HG03045 (cell line): ENCODE results near the gene CTTN.
"Not testable (repeated sequence)": the region's sequence is repeated elsewhere in the genome, so short reads cannot be mapped to it uniquely, and the experiment has no call there.

Experiments
- ATAC-seq: cut with Tn5 transposase; IDR thresholded peaks from one replicate; pipeline ENCODE4 v1.9.1; 2021; ENCODE audit warnings: mild to moderate bottlenecking, moderate library complexity; ENCODE audit not compliant: unreplicated experiment

The CTTN gene

DNA sequence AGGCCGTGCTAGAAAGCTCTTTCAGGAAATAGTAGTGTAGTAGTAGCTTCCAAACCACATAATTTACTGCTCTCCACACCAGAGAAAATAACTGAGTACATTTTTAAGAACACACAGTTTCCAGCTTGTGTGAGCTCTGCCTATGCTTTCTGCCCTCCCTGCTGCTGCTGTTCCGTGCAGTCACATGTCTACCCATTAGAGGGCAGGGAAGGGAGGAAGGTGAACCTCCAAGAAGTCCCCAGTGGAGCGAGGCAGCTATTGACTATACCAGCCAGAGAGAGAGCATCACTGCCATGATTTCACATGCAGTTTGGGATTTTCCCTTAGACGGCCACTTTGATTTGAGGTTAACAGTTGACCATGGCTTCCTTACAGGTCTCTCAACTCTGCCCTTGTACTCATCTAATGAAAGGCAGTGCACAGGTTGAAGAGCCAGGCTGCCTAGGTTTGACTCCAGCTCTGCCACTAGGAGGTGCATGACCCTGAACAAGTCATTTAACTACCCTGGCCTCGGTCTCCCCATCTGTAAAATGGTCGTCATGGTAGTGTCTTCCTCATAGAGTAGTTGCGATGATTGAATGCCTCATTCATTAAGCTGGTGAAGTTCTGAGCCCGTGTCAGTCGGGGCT lies 19.7 kb upstream of the CTTN start:
- no peak for ATAC-seq

DNA sequence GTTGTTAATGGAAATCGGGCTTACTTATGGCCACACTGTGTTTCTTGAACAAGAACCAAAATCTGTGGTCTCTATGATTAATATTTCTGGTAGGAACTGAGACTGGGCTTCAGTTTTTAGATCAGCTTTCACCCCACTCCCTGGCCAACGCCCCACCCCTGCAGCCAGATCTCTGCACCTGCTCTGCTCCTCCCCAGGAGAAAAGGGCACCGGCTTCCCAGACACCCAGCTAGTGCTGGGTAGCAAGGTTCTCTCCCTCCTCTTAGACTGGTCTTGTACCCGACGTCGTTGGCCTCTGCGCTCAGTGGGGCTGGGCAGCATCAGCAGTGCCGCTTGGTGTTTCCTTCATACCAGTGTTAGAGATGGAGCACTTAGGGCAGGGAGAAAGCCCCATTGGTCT lies 17.0 kb upstream of the CTTN start:
- ATAC-seq = no peak

DNA sequence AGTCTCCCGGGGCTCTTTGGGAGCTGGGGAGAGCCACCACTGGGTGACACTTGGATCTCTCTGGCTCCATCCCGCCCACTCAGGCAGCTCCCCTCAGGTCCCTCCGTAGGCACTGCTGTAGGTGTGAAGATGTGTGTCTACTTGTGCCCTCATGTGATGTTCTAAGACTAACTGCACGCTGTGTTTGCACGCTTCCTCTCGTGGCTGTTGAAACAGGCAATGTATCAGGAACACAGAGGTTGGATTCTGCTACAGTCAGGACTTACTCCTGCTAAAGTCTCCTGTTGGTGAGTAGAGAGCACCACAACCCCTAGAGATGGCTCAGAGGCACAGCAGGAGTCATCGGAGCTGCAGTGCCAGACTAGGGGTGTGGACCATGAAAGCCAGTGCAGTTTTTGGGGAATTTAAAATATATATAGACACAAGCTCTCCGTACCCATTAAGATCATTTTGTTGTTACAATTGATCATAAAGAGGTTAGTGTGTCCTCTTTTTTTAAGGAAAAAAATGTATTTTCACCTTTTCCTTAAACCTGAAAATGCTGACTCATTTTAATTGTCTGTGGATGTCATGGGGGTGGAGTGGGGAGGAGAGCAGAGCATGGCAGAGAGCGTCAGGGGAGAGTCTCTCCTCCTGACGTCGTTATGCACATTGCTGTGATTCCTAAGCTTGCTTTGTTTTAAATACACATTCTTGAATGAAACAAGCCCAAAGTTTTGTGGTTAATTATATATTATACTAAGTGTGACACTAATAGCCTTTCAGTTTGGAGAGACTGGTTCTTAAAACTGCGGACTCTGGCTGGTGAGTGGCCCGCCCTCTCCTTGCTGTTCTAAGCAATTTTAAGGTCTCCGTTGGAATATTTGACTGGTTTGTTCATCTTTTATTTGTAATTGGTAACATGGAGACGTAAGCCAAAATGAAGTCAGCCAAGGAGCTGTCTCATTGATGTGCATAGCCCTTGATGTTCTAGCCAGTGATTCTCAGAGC lies 16.2 kb upstream of the CTTN start:
- ATAC-seq = no peak

DNA sequence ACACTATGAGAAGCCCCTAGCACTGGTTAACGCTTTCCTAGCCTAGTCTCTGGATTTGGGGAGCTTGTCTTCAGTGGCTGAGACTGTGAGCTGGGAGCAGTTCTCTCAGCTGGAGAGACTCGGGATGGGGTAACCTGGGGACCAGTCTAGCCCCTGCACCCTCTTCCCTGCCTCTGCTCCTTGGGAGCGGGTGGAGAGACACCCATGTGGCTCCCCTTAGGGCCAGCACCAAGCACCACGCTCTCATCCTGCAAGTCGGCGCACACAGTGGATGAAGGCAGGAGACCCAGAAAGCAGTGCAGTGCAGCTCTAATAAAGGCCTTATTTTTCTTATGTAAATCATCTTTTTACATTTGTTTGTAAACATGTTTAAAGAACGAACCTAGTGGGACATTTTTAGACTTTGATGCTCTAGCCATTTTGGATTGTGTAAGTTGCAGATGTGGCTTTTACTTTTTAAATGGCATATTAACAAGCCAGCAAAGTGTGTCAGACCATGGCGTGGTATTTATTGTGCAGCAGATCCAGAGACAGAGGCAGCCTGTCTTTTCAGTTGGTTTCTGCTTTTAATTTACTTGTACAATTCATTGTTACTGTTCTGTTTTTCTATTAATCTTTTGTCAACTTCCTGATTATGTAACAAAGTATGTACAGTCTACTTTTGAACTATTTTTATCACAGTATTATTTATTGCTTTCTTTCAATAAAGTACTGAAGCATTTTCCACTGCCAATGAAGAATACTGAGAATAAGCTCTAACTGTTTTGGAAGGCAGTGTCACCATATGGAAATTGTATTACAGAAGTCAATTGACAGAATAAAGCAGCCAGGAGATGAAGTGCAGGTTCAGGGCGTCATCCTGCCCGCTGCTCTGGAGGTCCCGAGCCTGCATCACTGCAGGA lies 14.4 kb upstream of the CTTN start:
- no peak for ATAC-seq

DNA sequence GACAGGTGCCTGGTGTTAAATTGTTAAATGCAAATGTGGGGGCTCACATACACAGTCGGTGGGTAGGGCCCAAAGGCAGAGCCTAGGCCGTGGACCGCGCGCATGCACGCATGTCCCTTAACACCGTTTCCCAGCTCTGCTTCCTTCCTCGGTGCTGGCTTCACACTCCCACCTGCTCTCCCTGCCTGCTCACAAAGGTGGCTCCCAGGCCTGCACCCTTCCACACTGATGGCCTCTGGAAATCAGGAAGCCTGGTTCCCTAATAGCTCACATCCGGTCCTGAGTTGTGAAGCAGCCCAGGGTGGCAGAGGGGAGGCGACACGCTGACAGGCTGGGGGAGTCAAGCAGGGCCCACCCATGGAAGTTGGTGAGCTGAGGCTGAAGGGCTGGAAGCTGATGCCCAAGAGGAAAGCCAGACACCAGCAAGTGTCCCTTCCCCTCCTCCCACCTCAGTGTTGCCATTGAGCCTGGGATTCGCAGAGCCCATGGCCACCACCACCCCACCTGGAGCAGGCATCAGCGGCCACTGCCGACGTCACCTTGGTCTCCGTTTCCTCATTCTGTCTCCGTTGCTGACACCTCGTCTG lies 13.7 kb upstream of the CTTN start:
- ATAC-seq = no peak

DNA sequence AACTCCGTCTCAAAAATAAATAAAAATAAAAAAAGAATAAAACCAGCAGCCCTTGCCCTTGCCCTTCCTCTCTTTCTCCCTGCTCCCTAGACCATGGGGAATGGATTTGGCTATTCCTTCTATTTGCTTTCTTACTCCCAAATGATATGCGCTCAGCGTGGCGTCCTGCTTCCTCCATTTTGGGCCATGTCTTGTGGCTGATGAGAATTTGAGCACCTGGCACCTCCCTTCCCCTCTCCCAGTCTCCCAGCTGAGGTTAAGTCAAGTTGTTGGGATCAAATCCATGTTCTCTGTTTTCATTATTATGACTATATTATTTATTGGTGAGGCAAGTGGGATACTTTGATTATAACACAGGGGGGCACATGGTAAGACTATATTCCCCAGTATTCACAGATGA lies 10.8 kb upstream of the CTTN start:
- no peak for ATAC-seq

DNA sequence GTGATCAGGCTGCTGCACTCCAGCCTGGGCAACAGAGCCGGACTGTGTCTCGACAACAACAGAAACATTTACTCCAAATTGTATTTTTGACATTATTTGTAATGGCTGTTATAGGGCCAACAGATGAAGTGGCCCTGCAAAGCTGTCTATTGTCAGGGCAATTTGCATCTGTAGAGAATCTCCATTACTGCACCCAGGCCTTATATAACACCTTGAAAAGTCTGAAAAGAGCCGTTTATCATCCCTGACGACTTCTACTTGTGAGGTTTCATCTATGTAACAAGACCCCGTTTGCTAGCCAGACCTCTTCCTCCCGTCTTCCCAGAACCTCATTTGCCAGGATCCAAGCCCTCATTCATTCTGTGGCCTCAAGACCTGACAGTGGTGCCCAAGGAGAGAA lies 9.1 kb upstream of the CTTN start:
- no peak for ATAC-seq

DNA sequence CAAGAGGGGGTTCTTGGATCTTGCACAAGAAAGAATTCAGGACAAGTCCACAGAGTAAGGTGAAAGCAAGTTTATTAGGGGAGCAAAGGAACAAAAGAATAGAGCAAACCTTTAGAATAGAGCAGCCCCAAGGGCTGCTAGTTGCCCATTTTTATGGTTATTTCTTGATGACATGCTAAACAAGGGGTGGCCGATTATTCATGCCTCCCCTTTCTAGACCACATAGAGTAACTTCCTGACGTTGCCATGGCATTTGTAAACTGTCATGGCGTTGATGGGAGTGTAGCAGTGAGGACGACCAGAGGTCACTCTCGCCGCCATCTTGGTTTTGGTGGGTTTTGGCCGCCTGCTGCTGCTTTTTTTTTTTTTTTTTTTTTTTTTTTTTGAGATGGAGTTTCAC lies 7.4 kb upstream of the CTTN start:
- ATAC-seq = not testable (repeated sequence)

DNA sequence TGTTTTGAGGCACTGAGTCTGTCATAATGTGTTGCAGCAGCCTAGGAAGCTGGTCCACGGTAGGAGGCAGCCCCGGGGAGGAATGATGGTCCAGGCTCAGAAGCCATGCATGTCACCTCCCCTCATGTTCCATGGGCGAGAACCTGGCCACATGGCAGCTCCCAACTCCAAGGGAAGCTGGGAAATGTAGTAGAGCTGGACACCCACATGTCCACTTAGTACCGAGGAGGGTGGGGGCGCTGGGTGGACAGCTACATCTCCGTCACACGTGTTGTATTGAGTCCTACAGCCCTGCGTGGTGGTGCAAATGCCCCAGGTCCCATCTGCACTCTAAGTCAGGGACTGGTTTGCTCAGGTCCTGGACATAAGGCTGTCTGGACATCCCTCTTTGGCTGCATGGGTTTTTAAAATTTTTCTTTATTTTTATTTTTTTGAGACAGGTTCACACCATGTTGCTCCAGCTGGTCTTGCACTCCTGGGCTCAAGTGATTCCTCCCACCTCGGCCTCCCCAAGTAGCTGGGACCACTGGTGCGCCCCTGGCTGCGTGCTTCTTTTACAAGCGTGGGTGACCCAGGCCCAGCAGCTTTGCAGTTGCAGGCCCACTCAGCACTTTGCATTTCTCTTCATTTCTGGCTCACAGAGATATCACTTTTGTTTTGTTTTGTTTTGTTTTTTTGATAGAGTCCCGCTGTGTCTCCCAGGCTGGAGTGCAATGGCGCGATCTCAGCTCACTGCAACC lies 3.9 kb upstream of the CTTN start:
- ATAC-seq = no peak

DNA sequence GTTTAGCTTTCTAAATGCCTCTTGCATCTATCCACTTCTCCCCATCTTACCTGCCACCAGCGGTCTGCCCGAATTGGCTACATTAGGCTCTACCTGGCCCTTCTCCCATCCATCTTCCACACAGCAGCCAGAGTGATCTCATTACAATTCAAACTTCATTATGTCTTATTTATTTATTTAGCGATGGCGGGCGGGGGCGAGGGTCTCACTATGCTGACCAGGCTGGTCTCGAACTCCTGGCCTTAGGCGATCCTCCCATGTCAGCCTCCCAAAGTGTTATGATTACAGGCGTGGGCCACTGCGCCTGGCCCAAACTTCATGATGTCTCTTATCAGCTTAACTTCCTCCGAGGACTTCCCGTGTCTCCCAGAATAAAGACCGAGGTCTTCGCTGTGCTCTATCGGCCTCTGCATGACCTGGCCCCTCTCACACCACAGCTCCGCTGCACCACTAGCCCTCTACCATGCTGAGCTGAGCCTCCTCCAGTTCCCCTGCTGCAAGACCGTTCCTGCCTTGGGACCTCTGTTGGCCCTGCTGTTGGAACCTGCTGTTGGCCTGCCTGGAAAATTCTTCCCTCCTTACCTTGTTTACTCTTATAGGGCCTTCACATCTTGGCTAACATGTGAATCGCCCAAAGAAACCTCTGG lies 870 bp upstream of the CTTN start:
- ATAC-seq = no peak

DNA sequence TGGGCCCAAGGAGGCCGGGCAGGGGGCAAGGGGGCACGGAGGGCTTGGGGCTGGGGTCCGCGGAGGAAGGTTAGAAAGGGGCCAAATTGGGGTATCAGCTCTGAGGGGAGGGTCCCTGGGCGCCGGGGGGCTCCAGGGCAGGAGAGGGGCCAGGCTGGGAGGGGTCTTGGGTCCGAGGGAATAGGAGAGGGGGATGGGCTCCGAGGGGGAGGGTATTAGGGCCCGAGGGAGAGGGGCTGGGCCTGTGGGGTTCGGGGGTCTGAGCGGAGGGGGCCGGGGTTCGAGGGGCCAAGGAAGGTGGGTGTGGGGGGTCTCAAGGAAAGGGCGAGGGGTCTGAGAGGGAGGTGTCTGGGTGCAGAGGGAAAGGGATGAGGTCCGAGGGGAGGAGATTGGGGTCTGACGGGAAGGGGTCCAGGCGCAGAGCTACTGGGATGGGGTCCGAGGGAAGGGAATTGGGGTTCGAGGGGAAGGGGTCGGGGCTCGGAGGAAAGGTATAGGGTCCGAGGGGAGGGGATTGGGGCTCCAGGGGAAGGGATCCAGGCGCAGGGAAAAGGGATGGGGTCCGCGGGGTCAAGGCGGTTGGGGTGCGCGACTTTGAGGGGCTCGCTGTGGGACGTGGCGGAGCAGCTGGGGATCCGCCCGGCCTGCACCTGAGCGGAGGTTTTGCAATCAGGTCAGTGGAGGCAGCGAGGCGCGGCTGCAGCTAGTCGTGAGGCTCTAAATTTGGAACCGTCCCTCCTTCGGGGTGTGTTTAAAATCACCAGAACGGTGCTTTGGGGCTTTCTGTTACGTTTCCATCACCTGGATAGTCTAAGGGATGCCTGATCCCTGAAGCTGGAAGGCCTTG lies 728 bp downstream of the CTTN start:
- no peak for ATAC-seq

DNA sequence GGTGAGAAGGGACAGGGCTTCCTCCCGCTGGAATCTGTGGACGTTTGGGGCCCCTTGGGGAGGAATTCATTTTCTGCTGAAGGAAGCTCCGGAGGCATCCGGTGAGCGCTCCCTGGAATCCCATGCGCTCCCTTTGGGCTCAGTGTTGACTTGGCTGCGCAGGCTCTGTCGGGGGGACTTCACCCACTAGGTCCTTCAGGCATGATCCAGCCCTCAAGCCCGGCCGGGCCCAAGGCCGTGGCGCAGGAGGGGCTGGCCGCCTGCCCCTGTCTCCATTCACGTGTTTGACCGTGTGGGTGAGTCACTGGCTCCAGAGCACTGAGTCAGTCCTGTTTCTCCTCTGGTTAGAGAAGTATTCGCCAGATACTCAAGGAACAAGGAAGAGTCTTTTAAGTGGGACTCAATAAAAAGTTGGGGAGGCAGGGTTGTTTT lies 1.4 kb downstream of the CTTN start:
- ATAC-seq = no peak

DNA sequence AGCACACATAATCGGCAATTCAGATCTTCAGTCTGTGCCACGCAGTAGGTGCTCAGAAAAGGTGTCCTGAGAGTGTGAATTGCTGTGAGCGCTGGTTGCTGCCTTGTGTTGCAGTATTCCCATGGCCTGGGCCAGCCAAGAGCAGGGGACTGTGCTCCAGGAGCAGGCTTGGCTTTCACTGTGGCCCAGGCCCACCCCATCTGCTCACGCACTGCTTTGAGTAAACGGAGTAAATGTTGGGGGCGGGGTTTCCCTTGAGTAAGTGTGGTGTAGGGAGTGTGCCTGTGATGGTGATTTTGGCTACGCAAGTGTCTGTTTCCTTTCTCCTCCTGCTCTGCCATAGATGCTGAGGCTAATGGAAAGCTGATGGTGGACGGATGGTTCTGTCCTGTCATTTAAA lies 2.3 kb downstream of the CTTN start:
- ATAC-seq = no peak

DNA sequence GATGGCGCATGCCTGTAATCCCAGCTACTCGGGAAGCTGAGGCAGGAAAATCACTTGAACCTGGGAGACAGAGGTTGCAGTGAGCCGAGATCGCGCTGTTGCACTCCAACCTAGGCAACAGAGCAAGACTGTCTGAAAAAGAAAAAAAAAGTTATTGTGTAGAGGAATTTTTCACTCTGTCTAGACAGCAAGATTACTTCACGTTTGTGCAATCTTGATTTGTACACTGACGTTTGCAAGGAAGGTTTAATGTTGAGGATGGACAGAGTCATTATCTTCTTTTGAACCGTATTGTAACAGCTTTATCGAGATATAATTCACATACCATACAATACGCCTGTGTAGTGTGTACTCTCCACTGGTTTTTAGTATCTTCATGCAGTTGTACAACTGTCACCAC lies 3.7 kb downstream of the CTTN start:
- ATAC-seq = no peak

DNA sequence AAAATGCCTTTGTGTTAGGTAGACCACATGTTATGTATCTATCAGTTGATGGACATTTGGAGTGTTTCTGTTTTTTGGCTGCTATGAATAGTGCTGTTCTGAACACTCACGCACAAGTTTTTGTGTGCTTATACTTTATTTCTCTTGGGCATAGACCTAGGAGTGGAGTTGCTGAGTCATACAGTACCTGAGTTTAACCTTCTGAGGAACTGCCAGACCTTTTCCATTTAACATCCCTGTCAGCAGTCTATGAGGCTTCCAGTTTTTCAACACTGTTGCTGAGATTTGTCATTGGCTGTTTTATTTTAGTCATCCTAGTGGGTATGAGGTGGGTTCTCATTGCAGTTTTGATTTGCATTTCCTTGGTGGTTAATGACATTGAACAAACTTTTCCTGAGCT lies 4.4 kb downstream of the CTTN start:
- no peak for ATAC-seq

DNA sequence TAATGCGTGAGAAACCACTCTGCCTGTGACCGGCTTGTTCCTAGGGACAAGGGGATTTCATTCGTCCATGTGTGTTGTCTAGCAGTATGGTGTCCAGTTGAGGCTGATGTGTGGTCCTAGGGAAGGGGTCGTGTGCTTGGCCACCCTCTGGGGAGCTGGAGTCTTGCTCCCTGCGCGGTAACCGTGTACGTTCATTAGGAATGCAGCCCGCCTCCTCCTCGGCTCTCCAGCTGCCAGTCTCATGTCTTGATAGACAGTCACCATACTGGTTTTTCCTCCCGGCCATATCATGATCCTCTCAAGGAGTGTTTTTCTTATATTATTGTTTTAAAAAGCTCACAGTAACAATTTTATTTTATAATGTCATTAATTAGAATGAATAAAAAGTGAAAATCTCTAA lies 5.9 kb downstream of the CTTN start:
- no peak for ATAC-seq

DNA sequence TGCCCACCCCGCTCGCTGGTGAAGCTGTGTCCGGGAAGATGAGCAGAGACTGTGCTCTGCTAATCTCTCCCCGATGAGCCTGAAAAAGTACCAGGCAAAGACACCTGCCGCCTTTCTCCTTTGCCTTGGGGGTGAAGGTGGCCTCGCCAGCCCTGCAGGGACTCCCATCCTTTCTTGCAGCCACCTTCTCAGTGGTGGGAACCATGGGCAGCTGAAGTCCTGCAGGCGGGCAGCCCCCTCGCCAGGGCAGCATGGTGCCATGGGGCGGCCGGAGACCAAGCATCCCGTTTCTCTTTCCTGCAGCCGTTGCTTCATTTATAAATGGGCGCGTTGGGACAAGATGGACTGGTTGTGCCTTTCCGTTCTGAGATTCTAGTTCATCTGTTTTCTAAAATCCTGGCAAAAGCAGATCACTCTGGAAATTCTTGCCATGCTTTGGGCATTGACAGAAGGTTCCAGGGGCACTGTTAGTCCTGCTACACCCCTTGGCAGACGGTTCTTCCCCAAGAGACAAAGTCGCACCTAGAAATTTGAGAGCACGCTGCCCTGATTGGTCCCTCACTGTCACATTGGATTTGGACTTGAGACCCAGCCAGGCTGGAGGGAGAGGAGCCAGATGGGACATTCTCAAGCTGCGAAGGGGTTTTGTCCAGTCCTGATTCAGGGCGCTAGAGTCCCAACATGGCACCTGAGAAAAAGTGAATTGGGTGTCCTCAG lies 7.5 kb downstream of the CTTN start:
- ATAC-seq = no peak

DNA sequence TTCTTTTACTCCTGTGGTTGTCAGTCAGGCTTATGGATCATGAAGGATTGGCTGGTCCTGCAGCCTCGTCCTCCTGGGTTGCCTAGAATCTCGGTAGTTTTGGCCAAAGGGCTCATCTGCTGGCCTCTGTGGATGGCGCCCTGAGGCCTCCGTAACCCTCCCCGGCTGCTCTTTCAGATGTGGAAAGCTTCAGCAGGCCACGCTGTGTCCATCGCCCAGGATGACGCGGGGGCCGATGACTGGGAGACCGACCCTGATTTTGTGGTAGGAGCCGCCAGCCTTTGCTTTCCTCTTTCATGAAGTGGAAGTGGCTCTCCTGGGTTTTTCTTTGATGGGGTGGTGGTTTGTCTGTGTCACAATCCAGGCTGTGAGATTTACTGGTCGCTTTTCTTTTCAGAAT lies 8.8 kb downstream of the CTTN start:
- no peak for ATAC-seq
